Anterior cingulate cortex (tissue), 58 donors: ENCODE measurements around the gene PRKCB.
"Not testable (repeated sequence)": the region's sequence is repeated elsewhere in the genome, so short reads cannot be mapped to it uniquely, and the experiment has no call there.

ENCODE experiments used
- DNase-seq, 58 donors: peaks; one replicate each; lab custom pipeline; 2025; lab: John Stamatoyannopoulos, UW

PRKCB gene

DNA sequence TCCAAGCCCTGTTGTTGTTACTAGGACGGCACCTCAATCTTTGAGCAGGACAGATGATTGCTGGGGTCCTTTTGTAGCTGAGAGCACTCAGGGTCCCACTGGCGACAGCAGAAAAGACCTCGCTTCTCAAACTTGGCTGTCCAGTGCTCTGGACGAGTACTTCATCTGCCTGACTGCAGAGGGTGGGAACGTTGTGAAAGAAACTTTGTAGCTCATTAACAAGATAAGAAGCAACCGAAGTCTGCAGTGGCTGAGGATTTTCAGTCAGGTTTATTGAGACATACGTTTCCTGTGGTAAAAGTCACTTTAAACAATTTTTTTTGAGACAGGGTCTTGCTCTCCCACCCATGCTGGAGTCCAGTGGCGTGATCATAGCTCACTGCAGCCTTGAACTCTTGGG lies 191.7 kb downstream of the PRKCB start:
- DNase-seq: no peak

DNA sequence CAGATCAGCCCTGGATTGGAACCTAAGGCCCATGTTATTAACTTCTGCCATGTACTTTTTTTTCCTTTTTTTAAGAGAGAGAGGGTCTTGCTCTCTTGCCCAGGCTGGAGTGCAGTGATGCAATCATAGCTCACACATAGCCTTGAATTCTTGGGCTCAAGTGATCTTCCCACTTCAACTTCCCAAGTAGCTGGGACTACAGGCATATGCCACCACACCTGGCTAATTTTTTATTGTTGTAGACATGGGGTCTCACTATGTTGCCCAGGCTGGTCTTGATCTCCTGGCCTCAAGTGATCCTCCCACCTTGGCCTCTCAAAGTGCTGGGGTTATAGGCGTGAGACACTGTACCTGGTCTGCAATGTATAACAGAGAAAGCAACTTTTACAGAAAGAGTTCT lies 194.1 kb downstream of the PRKCB start:
- DNase-seq: not testable (repeated sequence)

DNA sequence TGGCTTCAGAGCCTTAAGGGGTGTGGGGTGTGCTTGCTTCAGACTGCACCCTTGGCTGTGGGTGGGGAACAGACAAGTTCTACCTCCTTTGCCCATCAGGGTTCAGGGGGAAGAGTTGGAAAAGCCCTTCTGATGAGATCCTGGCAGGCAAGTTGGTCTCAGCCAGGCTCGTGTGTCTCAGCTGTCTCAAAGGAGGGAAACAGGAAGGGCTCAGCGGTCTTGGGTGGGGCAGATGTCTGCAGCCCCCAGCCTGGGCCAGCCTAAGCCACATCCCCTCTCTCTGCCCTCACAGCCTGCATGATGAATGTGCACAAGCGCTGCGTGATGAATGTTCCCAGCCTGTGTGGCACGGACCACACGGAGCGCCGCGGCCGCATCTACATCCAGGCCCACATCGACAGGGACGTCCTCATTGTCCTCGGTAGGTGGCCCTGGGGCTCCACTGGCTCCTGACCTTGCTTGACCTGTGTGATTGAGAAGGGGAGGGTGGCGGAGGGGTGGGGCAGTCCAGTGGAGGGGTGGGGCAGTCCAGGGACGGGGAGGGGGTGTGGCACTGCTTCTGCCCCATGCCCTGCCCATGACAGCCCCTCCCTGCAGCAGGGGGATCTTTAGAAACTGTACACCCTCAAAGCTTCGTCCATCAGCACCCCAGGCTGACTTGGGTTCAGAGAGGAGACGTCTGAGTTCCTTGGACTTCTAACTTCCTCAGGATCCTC lies 199.5 kb downstream of the PRKCB start:
- DNase-seq: no peak

DNA sequence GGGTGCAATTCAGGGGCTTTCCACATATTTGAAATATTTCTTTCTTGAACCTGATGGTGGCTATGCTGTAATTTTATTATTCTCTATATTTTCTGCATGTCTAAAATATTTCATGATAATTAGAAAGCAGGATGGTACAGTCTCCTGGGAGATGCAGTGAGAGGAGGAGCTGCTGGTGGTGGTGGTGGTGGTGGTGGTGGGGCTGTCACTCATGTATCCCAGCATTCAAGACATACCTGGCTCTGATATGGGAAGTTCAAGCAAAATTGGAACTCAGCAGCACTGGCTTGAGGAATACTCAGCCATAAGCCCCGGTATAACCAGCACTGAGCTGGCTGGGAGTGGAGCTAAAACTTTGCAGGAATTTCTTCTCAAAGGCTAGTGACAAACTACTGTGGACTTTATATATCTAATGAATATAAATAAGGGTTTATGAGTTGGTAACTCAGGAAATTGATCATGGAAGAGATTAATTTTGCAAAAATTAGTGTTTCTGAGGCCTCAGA lies 200.3 kb downstream of the PRKCB start:
- DNase-seq: no peak

DNA sequence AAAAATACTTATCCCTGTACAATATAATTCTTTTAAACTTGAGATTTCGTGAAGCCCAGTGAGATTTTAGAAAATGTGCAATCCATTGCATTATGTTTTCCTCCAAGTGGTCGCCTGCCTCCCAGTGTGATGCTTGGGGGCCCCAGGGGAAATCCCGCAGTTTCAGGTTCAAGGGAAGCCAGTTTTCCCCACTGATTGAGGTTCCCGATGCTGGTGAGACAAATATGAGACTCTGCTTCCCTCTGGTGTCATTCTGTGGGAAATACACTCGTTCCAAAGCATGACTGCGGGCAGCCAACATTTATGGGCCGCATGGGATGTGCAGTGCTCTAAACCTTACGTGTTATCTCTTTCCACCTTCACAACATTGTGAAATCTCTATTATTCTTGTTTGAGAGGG lies 200.8 kb downstream of the PRKCB start:
- peak in 33 of 58 donors; percentile 2 to 58 (median 21) for DNase-seq

DNA sequence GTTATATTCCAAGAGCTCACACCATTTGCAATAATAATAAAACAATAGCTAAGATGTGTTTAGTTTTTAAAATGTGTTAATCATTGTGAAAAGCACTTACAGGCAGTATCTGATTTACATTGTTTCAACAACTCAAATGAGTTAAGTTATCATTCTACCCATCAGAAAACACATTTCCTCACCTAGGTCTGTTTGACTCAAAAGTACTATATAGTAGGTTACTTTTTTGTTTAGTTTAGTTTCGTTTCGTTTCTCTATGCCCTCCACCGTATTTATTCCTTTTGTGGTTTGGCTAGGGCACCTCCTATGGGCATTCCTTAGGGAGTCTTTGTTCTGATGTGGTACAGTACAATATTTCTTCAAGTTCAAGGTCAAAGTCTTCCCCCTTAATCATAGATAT lies 201.6 kb downstream of the PRKCB start:
- no peak for DNase-seq

DNA sequence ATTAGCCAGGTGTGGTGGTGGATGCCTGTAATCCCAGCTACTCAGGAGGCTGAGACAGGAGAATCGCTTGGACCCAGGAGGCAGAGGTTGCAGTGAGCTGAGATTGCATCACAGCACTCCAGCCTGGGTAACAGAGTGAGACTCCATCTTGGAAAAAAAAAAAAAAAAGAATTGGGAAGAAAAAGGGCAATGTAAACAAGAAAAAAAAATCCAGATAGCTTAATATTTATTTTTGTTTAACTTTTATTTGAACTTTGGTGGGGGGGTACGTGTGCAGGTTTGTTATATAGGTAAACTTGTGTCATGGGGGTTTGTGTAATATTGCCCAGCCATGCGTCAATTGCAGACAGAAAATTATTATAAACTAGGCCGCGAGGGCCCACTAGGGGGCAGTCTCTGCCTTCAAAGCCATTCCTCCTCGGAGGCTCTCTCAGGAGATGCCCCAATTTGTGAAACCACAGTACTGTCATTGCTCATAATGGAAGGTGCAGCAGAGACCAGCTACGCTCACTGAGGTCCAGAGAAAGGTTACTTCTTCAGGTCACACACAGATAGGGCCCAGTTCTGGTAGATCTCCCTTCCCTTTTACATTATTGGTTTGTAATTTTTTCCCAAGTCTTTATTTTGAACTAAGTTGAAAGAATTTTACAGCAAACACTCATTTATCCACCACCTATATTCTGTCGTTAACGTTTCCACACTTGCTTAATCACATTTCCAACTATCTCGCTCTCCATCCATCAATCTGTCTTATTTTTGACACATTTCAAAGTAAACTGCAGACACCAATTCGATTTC lies 206.2 kb downstream of the PRKCB start:
- DNase-seq: peak in 51 of 58 donors; percentile 11 to 85 (median 41)

DNA sequence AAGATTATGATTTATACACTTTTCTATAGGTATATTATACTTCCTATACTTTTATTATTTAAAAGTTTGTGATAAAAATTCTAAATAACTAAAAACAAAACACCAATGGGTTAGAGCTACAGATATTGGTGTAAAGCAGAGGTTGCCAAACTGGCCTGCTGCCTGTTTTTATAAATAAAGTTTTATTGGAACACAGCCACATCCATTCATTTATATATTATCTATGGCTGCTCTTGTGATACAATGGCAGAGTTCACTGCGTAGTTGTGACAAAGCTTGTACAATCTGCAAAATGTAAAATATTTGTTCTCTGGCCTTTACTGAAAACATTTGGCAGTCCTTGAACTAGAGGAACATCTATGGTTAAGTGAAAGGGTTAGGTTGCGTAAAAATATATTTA lies 208.7 kb downstream of the PRKCB start:
- DNase-seq: no peak

DNA sequence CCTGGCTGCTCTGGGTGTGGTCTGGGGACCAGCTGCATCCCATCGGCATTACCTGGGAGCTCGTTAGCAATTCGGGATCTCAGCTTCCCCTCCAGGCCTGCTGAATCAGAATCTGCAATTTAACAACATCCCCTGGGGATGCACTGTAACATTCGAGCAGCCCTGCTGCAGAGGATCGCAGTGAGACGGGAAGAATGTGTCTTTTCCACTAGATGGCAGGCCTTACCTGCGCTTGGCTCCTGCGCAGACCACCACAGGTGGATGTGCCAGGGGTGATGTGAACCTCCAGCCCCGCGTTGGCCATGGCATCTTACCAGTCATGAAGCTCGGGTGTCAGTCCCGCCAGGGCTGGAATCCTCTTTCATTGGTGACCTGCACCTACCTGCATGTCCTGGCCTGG lies 209.9 kb downstream of the PRKCB start:
- DNase-seq: peak in 32 of 58 donors; percentile 2 to 58 (median 13)

DNA sequence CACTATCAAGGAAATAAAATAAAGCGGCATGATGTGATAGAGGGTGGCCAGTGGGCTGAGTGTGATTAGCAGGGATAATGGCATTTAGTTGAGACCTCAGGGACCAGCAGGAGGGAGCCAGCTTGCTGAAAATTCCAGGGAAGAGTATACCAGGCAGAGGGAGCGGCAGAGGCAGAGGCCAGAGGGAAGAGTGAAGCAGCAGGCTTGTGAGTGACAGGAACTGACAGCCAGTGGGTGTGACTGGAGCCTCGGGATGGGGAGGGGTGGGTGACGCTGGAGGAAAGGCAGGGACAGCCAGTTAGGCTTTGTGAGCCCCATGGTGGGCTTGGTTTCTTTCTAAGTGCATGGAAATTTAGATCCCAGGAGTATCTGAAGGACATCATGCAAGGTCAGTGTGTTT lies 210.7 kb downstream of the PRKCB start:
- DNase-seq: peak in 3 of 58 donors; percentile 4 to 10 (median 10)

DNA sequence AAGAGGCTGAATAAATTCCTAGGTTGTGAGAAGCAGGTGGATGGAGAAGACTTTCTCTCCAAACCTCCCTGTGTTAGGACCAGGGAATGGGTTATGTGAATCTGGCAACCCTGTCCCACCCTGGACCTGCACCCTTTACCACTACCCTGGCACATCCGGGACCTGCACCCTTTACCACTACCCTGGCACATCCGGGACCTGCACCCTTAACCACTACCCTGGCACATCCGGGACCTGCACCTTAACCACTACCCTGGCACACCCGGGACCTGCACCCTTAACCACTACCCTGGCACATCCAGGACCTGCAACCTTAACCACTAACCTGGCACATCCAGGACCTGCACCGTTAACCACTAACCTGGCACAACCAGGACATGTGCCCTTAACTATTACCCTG lies 213.3 kb downstream of the PRKCB start:
- DNase-seq: no peak

DNA sequence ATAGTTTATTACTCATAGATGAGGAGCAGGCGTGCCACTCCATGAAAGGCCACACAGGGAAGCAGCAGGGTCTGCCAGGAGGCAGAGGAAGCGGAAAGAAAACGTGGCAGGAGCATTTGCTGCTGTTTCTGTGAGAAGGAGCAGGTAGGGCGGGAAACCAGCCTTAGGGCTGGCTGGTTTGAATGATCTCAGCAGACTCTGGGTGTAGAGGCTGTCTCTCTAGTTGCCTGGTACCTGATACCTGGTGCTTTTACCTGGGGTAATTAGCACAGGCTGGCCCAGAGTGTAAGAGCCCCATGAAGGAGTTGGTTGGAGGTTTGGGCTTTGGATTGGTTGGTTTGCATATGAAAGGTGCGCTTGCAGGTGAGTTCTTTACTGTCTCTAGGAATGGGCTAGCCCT lies 215.3 kb downstream of the PRKCB start:
- no peak for DNase-seq

DNA sequence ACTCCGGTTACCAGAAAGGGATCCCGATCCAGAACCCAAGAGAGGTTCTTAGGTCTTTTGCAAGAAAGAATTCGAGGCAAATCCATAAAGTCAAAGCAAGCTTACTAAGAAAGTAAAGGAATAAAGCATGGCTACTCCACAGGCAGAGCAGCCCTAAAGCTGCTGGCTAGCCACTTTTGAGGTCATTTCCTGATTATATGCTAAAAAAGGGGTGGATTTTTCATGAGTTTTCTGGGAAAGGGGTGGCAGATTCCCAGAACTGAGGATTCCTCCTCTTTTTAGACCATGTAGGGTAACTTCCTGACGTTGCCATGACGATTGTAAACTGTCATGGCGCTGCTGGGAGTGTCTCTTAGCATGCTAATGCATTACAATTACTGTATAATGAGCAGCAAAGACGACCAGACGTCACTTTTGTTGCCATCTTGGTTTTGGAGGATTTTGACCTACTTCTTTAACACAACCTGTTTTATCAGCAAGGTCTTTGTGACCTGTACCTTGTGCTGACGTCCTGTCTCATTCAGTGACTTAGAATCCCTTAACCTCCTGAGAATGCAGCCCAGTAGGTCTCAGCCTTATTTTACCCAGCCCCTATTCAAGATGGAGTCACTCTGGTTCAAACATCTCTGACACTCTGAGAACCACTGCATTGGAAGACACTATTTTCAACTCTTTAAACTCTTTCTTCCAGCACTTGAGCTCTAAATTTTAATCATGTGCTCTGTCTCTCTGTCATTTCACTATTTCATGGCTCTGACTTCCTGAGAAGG lies 216.7 kb downstream of the PRKCB start:
- DNase-seq: no peak

DNA sequence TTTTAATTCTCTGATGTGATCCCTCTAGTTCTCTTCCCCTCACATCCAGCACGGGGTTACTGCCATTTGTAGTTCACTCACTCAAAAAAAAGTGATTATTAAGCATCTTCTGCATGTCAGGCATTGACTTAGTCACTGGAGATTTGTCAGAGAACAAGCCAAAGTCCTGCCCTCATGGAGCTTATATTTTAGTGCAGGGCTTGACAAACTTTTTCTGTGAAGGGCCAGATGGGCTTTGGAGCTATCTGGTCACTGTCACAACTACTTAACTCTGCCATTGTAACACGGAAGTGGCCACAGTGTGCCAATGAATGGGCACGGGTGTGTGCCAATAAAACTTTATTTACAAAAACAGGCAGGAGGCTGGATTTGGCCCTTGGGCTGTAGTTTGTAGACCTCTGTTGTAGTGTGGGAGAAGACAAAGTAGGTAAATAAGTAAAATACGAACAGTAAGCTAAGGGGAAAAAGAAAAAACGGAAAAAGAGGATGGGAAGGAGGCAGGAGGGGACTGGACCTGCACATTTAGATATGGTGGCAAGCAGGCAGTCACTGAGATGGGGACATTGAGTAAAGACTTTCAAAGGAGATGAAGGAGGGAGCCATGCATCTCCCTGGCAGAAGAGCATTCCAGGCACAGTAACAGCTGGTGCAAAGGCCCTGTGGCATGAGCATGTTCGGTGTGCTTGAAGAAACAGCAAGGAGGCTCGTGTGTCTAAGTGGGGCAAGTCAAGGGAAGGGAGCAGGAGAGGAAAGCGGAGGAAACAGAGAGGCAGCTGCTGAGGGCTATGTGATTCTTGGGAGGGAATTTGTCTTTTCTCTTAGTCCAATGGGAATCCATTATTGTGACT lies 217.5 kb downstream of the PRKCB start:
- DNase-seq: no peak

DNA sequence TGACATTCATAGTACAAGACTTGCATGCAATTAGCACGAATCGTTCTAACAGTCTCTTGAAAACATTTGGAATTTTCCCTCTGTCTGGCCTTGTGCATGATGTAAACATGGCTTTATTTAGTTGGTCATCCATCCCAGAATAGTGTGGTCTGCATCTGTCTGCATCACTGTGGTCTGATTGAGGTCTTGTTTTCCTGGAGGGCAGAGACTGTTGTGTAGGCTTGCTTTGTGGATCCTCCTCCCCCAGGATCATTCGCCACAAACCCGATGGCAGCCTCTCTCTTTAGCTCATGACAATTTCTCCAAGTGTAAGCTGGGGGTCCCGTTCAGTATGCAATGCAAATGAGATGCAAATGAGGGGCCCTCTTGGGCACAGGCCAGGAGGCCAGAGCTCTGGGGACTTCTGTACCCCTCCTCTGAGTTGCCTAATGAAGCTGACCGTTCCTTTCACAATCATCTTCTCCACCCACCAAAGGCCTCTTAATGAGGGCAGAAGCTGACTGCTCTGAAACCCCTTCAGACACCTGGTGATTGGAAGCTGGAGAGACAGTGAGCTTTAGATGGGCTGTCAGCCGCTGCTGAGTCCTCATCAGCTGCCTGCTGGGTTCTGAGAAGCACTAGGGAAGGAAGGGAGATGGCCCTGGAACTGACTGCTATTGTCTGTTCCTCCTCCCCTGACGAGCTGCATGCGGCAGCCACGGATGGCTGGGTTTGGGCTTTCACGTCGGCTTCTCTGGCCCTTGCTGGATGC lies 219.1 kb downstream of the PRKCB start:
- DNase-seq: peak in 4 of 58 donors; percentile 2 to 22 (median 7)

DNA sequence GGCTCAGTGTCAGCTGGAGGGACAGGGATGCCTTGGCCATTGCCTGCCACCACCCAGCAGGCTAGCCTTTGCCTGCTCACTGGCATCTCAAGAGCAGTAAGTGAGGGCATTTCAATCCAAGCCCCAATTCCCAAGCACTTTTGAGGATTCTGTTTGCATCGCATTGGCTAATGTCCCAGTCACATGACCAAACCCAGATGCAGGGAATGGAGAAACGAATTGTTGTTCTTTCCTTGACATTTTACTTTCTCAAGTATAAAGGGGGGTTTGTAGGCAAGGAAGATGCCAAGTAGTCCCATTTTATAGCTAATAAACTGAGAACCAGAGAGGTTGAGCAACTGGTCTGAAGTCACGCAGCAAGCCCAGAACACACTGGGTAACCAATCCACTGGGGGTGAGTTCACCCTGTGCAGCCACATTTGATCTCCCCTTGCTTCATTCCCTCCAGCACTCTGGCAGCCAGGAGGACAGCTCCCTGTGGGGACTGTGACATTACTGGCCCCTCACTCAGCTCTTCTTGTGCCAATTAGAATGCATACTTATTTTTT lies 226.6 kb downstream of the PRKCB start:
- DNase-seq: no peak

DNA sequence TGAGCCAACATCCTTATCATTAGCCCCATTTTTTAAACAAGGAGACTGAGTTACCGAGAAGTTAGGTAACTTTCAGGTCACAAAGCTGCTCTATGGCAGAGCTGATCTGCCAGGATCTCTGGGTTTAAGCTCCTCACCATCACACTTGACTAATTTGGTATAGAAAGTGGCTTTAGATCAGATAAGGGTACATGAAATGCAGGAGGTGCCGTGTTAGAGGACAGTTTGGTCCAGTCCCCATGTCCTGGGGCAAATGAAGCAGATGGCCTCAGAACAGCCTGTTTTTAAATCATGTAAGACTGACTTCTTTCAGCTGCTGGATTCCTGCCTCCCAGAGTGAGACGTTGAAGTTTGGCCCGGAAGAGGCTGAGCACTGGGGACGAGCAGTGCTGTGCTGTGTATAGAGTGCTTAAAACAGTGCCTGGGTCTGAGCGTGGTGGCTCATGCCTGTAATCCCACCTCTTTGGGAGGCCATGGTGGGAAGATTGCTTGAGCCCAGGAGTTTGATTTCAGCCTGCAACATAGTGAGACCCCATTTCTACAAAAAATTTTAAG lies 233.3 kb downstream of the PRKCB start:
- no peak for DNase-seq

DNA sequence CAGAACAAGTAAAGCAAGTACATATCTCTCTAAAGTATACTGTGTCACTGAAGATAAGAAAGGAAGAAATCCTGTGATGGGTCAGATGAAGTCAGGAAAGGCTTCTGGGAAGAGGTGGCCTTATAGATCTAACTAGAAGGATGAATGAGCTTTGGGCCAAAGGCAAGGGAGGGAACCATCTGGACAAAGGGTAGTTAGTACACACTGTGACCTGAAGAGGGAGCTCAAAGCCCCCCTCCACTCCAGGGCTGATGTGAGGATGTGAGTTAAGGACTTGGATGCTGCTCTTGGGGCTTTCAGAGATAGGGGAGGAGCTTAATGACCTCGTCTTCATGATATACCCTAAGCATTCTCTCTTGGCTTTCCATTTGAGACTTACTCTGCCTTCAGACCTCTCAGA lies 235.1 kb downstream of the PRKCB start:
- peak in 1 of 58 donors; percentile 3 for DNase-seq
